Stimulated activated naive CD8-positive, alpha-beta T cell treated with anti-CD3 and anti-CD28 coated beads, Interleukin-15, Interleukin-2, amounts not matched to agents 100 ng/mL and 50 ng/mL, for 24 hours (primary cell): ENCODE measurements around the gene ERI3.

Experiments used
- H3K27ac Mint-ChIP-seq: one replicate; pipeline ENCODE4 v1.8.0; 2021; ENCODE audit warnings: mild to moderate bottlenecking, mixed read lengths
- H3K27me3 Mint-ChIP-seq: one replicate; pipeline ENCODE4 v1.8.0; 2021; ENCODE audit warnings: mixed read lengths
- H3K36me3 Mint-ChIP-seq: one replicate; pipeline ENCODE4 v1.8.0; 2021; ENCODE audit warnings: low read depth, mixed read lengths
- H3K4me1 Mint-ChIP-seq: one replicate; pipeline ENCODE4 v1.8.0; 2021; ENCODE audit warnings: low read depth, mixed read lengths
- H3K4me3 Mint-ChIP-seq: one replicate; pipeline ENCODE4 v1.8.0; 2021; ENCODE audit warnings: mild to moderate bottlenecking, mixed read lengths
- H3K9me3 Mint-ChIP-seq: one replicate; pipeline ENCODE4 v1.8.0; 2021; ENCODE audit warnings: mixed read lengths

Gene ERI3

DNA sequence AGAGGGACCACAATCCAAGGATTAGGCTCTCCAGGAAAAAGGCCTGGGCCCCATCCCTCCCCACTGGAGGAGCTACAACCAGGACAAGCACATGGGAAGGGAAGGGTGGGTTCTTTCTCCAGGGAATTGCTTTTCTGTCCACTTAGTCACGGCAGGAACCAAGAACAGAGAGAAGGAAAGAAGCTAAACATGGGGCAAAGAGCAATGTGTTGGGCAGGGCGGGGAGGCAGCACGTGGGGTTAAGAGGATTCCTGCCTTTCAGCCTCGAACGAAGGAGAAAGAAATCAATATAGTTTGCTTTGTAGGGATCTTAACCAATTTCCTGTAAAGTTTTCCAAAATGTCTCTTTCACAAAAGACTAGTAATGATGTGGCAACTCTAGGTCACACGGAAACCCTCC lies 21.7 kb downstream of the ERI3 start:
- Mint-ChIP-seq H3K4me3 (no peak overlapping the region), H3K27me3 (no peaks in the 10 kb centered on the region), H3K4me1 (no peaks in the 10 kb centered on the region), H3K36me3 (peaks cover 46% of the 10 kb centered on the region), H3K27ac (no peak overlapping the region), H3K9me3 (no peaks in the 10 kb centered on the region)

- Mint-ChIP-seq H3K27me3 (no peaks in the 10 kb centered on the region), H3K27ac (no peak overlapping the region), H3K4me1 (no peaks in the 10 kb centered on the region), H3K9me3 (no peaks in the 10 kb centered on the region), H3K4me3 (no peak overlapping the region), H3K36me3 (peaks cover 38% of the 10 kb centered on the region)
Measured at GRCh38 chr1:44332505-44332904, 22.6 kb downstream of the ERI3 start.

DNA sequence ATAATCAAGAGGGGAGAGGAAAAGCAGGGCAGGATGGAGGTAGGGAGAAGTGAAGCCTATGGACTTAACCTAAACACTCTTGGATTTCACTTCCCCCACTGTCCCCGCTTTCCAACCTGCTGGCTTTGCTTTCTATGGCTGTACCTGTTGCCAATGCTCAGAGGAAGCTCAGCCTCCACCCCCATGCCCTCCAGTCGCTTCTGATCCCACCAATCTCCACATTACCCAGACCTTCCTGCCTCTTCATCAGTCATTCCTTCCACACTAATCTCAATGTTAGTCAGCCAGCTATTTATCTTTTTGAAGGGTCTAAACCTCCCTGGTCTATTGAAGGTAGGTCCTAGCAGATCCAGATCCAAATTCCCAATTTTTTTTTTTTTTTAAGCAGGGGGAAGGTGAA lies 24.1 kb downstream of the ERI3 start:
- Mint-ChIP-seq H3K4me1 (no peaks in the 10 kb centered on the region), H3K27ac (no peak overlapping the region), H3K36me3 (peaks cover 27% of the 10 kb centered on the region), H3K27me3 (no peaks in the 10 kb centered on the region), H3K9me3 (no peaks in the 10 kb centered on the region), H3K4me3 (no peak overlapping the region)

- Mint-ChIP-seq H3K36me3 (peaks cover 23% of the 10 kb centered on the region), H3K27ac (no peak overlapping the region), H3K27me3 (no peaks in the 10 kb centered on the region)
Measured at GRCh38 chr1:44328671-44329416, 26.2 kb downstream of the ERI3 start.

GRCh38 chr1:44327679-44328491 lies 27.2 kb downstream of the ERI3 start:
- Mint-ChIP-seq H3K27me3 (no peaks in the 10 kb centered on the region), H3K4me3 (no peak overlapping the region), H3K36me3 (peaks cover 20% of the 10 kb centered on the region), H3K4me1 (no peaks in the 10 kb centered on the region), H3K27ac (no peak overlapping the region), H3K9me3 (no peaks in the 10 kb centered on the region)

More at GRCh38 chr1:44328671-44329416, 26.2 kb downstream of the ERI3 start:
- H3K4me1 Mint-ChIP-seq = no peaks in the 10 kb centered on the region
- H3K4me3 Mint-ChIP-seq = no peak overlapping the region
- H3K9me3 Mint-ChIP-seq = no peaks in the 10 kb centered on the region

- Mint-ChIP-seq H3K27me3 (no peaks in the 10 kb centered on the region), H3K9me3 (no peaks in the 10 kb centered on the region), H3K4me3 (no peak overlapping the region), H3K36me3 (peaks cover 15% of the 10 kb centered on the region), H3K4me1 (no peaks in the 10 kb centered on the region), H3K27ac (no peak overlapping the region)
Measured at GRCh38 chr1:44326821-44327465, 28.1 kb downstream of the ERI3 start.

GRCh38 chr1:44326024-44326701 lies 28.9 kb downstream of the ERI3 start:
- H3K4me1 Mint-ChIP-seq = no peaks in the 10 kb centered on the region
- no peak overlapping the region for H3K4me3 Mint-ChIP-seq
- H3K36me3 Mint-ChIP-seq = peaks cover 9% of the 10 kb centered on the region
- H3K9me3 Mint-ChIP-seq = no peaks in the 10 kb centered on the region
- H3K27me3 Mint-ChIP-seq = no peaks in the 10 kb centered on the region
- H3K27ac Mint-ChIP-seq = no peak overlapping the region

DNA sequence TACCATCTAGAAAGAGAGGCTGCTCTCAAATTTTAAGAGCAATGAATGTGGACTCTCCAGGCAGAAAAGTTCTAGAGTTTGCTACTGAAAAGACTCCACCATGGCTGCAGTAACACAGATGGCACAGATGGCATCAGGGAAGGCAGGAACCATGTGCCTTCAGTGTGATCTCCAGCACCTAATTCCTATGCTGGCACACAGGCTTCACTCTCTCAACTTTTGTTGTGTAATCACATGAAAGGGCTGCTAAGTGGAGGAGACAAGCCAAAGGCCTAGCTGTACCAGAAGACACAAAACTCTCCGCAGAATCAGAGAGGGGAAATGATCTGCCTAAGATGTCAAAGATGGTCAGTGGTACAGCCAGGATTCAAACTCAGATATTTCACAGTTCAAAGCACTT lies 31.1 kb downstream of the ERI3 start:
- Mint-ChIP-seq H3K27ac (no peak overlapping the region), H3K27me3 (no peaks in the 10 kb centered on the region), H3K36me3 (peaks cover 15% of the 10 kb centered on the region), H3K9me3 (no peaks in the 10 kb centered on the region), H3K4me1 (no peaks in the 10 kb centered on the region), H3K4me3 (no peak overlapping the region)

- Mint-ChIP-seq H3K4me3 (no peak overlapping the region), H3K9me3 (no peaks in the 10 kb centered on the region), H3K27ac (no peak overlapping the region), H3K27me3 (no peaks in the 10 kb centered on the region), H3K4me1 (no peaks in the 10 kb centered on the region), H3K36me3 (peaks cover 27% of the 10 kb centered on the region)
Measured at GRCh38 chr1:44322367-44322766, 32.7 kb downstream of the ERI3 start.

DNA sequence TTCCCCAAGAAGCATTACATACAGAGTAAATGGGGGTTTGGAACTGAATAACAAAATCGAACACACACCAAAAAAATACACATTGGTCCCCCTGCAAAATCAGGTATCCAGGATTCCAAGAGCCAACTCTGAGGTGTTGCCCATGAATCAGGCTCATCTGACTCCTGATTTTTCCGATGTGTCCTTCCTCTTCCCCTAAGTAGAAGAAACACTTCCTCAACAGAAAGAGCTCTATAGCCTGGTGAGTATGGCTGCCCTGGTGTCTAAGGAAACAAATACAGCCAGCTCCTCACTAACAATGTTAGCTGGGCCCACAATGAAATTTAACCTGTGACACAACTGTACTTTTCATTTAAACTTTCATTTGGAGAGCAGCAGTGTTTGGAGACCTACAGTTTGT lies 33.6 kb downstream of the ERI3 start:
- Mint-ChIP-seq H3K9me3 (no peaks in the 10 kb centered on the region), H3K27me3 (no peaks in the 10 kb centered on the region), H3K4me1 (no peaks in the 10 kb centered on the region), H3K4me3 (no peak overlapping the region), H3K36me3 (peaks cover 30% of the 10 kb centered on the region), H3K27ac (no peak overlapping the region)

GRCh38 chr1:44318097-44319088 lies 36.7 kb downstream of the ERI3 start:
- Mint-ChIP-seq H3K4me3 (no peak overlapping the region), H3K27ac (no peak overlapping the region), H3K4me1 (no peaks in the 10 kb centered on the region), H3K27me3 (no peaks in the 10 kb centered on the region), H3K9me3 (no peaks in the 10 kb centered on the region), H3K36me3 (peaks cover 23% of the 10 kb centered on the region)

DNA sequence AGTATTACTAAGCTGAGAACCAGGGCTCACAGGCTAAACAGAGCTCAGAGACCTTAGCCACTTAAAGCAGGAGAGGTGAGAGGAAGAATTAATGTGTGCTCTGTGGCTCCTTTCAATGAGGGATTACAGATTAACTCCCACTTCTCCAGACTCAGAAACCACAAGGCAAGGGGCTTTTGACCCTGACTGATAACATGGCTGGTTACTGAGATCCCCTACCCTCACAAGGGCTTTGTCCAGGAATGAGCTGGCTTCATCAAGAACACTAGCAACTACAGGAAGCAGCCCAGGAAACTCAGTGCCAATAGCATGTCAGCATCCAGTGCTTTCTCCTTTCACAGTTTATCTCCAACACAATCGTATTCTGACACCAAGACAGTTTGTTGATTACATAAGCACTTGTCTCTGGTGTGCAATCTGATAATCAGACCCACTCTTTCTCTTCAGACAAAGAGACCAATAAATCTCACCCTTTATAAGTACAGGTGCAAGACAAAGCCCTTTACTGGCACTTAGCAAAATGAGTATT lies 38.8 kb downstream of the ERI3 start:
- Mint-ChIP-seq H3K4me3 (no peak overlapping the region), H3K27ac (no peak overlapping the region), H3K9me3 (no peaks in the 10 kb centered on the region), H3K4me1 (no peaks in the 10 kb centered on the region), H3K27me3 (no peaks in the 10 kb centered on the region), H3K36me3 (peaks cover 38% of the 10 kb centered on the region)

DNA sequence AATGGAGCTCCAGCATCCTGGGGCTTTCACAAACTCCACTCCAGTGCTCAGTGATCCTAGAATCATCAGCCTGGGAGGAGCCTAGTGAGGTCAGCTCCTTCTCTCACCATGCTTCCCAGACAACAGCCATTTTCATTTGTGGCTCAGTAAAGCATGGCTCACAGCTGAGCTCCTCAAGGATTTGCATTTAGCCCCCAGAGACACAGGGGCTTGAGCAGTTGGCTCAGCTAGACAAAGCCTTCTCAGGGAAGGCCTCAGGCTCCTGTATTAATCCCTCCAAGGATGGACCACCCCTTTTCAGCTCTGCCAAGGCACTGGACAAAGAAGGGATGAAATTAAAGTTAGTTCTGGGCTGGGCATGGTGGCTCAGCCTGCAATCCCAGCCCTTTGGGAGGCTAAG lies 39.5 kb downstream of the ERI3 start:
- Mint-ChIP-seq H3K27me3 (no peaks in the 10 kb centered on the region), H3K36me3 (peaks cover 42% of the 10 kb centered on the region), H3K9me3 (no peaks in the 10 kb centered on the region), H3K4me3 (no peak overlapping the region), H3K27ac (no peak overlapping the region), H3K4me1 (no peaks in the 10 kb centered on the region)

DNA sequence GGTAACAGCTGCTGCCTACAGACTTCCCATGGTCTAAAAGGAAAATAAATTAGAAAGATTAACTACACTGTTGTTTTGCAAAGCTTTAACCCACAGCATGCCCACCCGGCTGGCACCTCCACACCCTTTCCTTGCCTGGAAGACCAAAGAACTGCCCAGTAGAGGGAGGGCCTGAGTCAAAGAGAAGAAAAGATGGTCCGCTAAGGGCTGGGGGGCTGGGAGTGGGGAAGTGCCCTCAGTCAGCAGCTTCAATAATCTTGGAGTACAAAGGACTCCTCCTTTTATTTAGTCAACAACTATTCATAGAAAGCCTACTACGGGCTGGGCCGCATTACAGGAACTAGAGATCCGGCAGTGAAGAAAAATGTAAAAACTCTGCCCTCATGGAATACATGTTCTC lies 40.6 kb downstream of the ERI3 start:
- no peak overlapping the region for H3K27ac Mint-ChIP-seq
- no peak overlapping the region for H3K4me3 Mint-ChIP-seq
- H3K9me3 Mint-ChIP-seq = no peaks in the 10 kb centered on the region
- H3K4me1 Mint-ChIP-seq = no peaks in the 10 kb centered on the region
- H3K36me3 Mint-ChIP-seq = peaks cover 46% of the 10 kb centered on the region
- H3K27me3 Mint-ChIP-seq = no peaks in the 10 kb centered on the region
